IMR-90 (cell line): ENCODE data around the gene FEZ2. TPM values are rescaled to one million over a fixed set of nuclear protein-coding genes. Genes with fewer than 3 reads are reported as not detected.

ENCODE experiments used
- ATAC-seq: fragments of 200-7000 bp; cut with Tn5 transposase; 2 replicates; pipeline ENCODE4 v1.9.1; 2020; ENCODE audit warnings: low read depth, mild to moderate bottlenecking, moderate library complexity
- BruUV-seq: library from RNA; stranded (reverse); fragments of 400-500 nt; replicated peaks from 2 replicates; lab custom pipeline; 2021; lab: Mats Ljungman, UMichigan
- CTCF ChIA-PET: fragments of 300-600 bp; formaldehyde crosslinking; extraction: SDS; loops from one replicate; lab custom pipeline; 2021; ENCODE audit warnings: antibody characterized with exemption; lab: Yijun Ruan, JAX
- POLR2A ChIA-PET: fragments of 300-600 bp; sonication (Branson Sonifier 250); formaldehyde crosslinking; loops from one replicate; lab custom pipeline; 2022; ENCODE audit warnings: antibody characterized with exemption; ENCODE audit not compliant: unreplicated experiment; lab: Charles Lee
- DNase-seq: peaks from one replicate; pipeline ENCODE4 v3.0.0; 2013
- H2AFZ ChIP-seq: replicated peaks from 2 replicates; pipeline ENCODE3; 2013; ENCODE audit warnings: low read length, mild to moderate bottlenecking; ENCODE audit not compliant: poor library complexity
- H2AK5ac ChIP-seq: 2 replicates; pipeline ENCODE4 v1.6.1; 2013; ENCODE audit warnings: low read depth, low read length, inconsistent platforms
- H2AK9ac ChIP-seq: replicated peaks from 2 replicates; pipeline ENCODE3; 2013; ENCODE audit warnings: mild to moderate bottlenecking, low read depth, low read length, moderate library complexity; ENCODE audit not compliant: poor library complexity
- H2BK120ac ChIP-seq: 2 replicates; pipeline ENCODE4 v1.6.1; 2013; ENCODE audit warnings: low read depth, low read length, inconsistent platforms
- H2BK15ac ChIP-seq: 3 replicates; pipeline ENCODE4 v1.6.1; 2013; ENCODE audit warnings: low read depth, low read length, inconsistent platforms
- H2BK20ac ChIP-seq: 2 replicates; pipeline ENCODE4 v1.6.1; 2013; ENCODE audit warnings: low read depth, mild to moderate bottlenecking, inconsistent platforms, low read length, moderate library complexity
- H2BK5ac ChIP-seq: 2 replicates; pipeline ENCODE4 v1.6.1; 2013; ENCODE audit warnings: mild to moderate bottlenecking, low read depth, low read length, inconsistent platforms; ENCODE audit not compliant: poor library complexity, severe bottlenecking
- H3K14ac ChIP-seq: replicated peaks from 2 replicates; pipeline ENCODE4 v1.6.1; 2013; ENCODE audit warnings: low read depth, low read length, inconsistent platforms
- H3K18ac ChIP-seq: 2 replicates; pipeline ENCODE4 v1.6.1; 2013; ENCODE audit warnings: low read depth, low read length, control low read depth
- H3K23ac ChIP-seq: 2 replicates; pipeline ENCODE4 v1.6.1; 2013; ENCODE audit warnings: low read depth, low read length, inconsistent platforms
- H3K27ac ChIP-seq: 2 replicates; pipeline ENCODE4 v1.5.1; 2013; ENCODE audit warnings: mild to moderate bottlenecking, control low read depth, low read length; ENCODE audit not compliant: insufficient read depth
- H3K27me3 ChIP-seq: 2 replicates; pipeline ENCODE4 v1.6.1; 2013; ENCODE audit warnings: low read length; ENCODE audit not compliant: control insufficient read depth, insufficient read depth
- H3K36me3 ChIP-seq: 2 replicates; pipeline ENCODE4 v1.6.1; 2013; ENCODE audit warnings: low read length, mixed read lengths; ENCODE audit not compliant: control insufficient read depth, insufficient read depth
- H3K4ac ChIP-seq: 2 replicates; pipeline ENCODE4 v1.6.1; 2013; ENCODE audit warnings: low read depth, low read length, inconsistent platforms
- H3K4me1 ChIP-seq: 2 replicates; pipeline ENCODE4 v1.6.1; 2013; ENCODE audit warnings: low read length, mixed read lengths; ENCODE audit not compliant: control insufficient read depth, insufficient read depth
- H3K4me2 ChIP-seq: 2 replicates; pipeline ENCODE4 v1.6.1; 2013; ENCODE audit warnings: low read depth, mild to moderate bottlenecking, control low read depth, low read length, moderate library complexity
- H3K4me3 ChIP-seq: 2 replicates; pipeline ENCODE4 v1.5.1; 2013; ENCODE audit warnings: low read depth, mild to moderate bottlenecking, control low read depth, low read length, moderate library complexity; ENCODE audit not compliant: insufficient read depth
- H3K56ac ChIP-seq: 2 replicates; pipeline ENCODE4 v1.6.1; 2013; ENCODE audit warnings: low read length, inconsistent platforms; ENCODE audit not compliant: insufficient read depth; ENCODE audit errors: extremely low read depth
- H3K79me1 ChIP-seq, 2 experiments: 2 replicates each; pipeline ENCODE4 v1.6.1; 2013; ENCODE audit warnings: low read length in 2 of 2, inconsistent platforms in 1 of 2, low read depth in 1 of 2
- H3K9ac ChIP-seq: 2 replicates; pipeline ENCODE4 v1.6.1; 2013; ENCODE audit warnings: low read depth, low read length, control low read depth
- H3K9me1 ChIP-seq: 2 replicates; pipeline ENCODE4 v1.6.1; 2013; ENCODE audit warnings: low read length, inconsistent platforms; ENCODE audit not compliant: insufficient read depth
- H3K9me3 ChIP-seq: 2 replicates; pipeline ENCODE4 v1.6.1; 2013; ENCODE audit warnings: low read length; ENCODE audit not compliant: control insufficient read depth, insufficient read depth
- H4K20me1 ChIP-seq: 2 replicates; pipeline ENCODE4 v1.6.1; 2013; ENCODE audit warnings: low read length, inconsistent platforms; ENCODE audit not compliant: insufficient read depth
- H4K5ac ChIP-seq: 2 replicates; pipeline ENCODE4 v1.6.1; 2013; ENCODE audit warnings: mild to moderate bottlenecking, low read depth, low read length, control low read depth
- H4K8ac ChIP-seq, 2 experiments: 2 replicates each; pipeline ENCODE4 v1.6.1; 2013; ENCODE audit warnings: low read depth in 2 of 2, low read length in 2 of 2, control low read depth in 1 of 2, inconsistent platforms in 1 of 2
- H4K91ac ChIP-seq: 2 replicates; pipeline ENCODE4 v1.6.1; 2013; ENCODE audit warnings: low read depth, low read length, inconsistent platforms; ENCODE audit not compliant: insufficient read depth
- BHLHE40 ChIP-seq: fragments of 150-350 bp; IDR thresholded peaks from 2 replicates; pipeline ENCODE4 v1.6.1; 2016; ENCODE audit warnings: mild to moderate bottlenecking, low read depth, low read length
- CEBPB ChIP-seq: IDR thresholded peaks from 2 replicates; pipeline ENCODE4 v1.6.1; 2012; ENCODE audit warnings: low read depth, low read length, improper control_type of control experiment
- CTCF ChIP-seq: conservative IDR thresholded peaks from 2 replicates; pipeline ENCODE4 v1.5.1; 2012; ENCODE audit warnings: mild to moderate bottlenecking, low read depth, low read length, improper control_type of control experiment
- MAFK ChIP-seq: IDR thresholded peaks from 2 replicates; pipeline ENCODE4 v1.6.1; 2012; ENCODE audit warnings: low read depth, low read length, improper control_type of control experiment
- MAZ ChIP-seq: IDR thresholded peaks from 2 replicates; pipeline ENCODE4 v1.6.1; 2012; ENCODE audit warnings: low read depth, mild to moderate bottlenecking, low read length, improper control_type of control experiment, moderate library complexity, borderline replicate concordance
- MXI1 ChIP-seq: IDR thresholded peaks from 2 replicates; pipeline ENCODE4 v1.6.1; 2012; ENCODE audit warnings: low read depth, mild to moderate bottlenecking, low read length, moderate library complexity, borderline replicate concordance
- NFE2L2 ChIP-seq: fragments of 150-350 bp; IDR thresholded peaks from 2 replicates; pipeline ENCODE4 v1.6.1; 2016; ENCODE audit warnings: low read depth, mild to moderate bottlenecking, low read length
- POLR2A ChIP-seq: IDR thresholded peaks from 2 replicates; pipeline ENCODE4 v1.6.1; 2012; ENCODE audit warnings: mild to moderate bottlenecking, low read depth, low read length
- RAD21 ChIP-seq: IDR thresholded peaks from 2 replicates; pipeline ENCODE4 v1.6.1; 2012; ENCODE audit warnings: low read length, improper control_type of control experiment
- RCOR1 ChIP-seq: IDR thresholded peaks from 2 replicates; pipeline ENCODE4 v1.6.1; 2012; ENCODE audit warnings: mild to moderate bottlenecking, low read length, improper control_type of control experiment; ENCODE audit not compliant: insufficient replicate concordance
- RFX5 ChIP-seq: IDR thresholded peaks from 2 replicates; pipeline ENCODE4 v1.8.0; 2012; ENCODE audit warnings: low read depth, mild to moderate bottlenecking, low read length, moderate library complexity
- SMC3 ChIP-seq: fragments of 150-350 bp; IDR thresholded peaks from 2 replicates; pipeline ENCODE4 v1.6.1; 2016; ENCODE audit warnings: low read depth, mild to moderate bottlenecking, antibody characterized with exemption, low read length, moderate library complexity
- WGBS, 2 experiments: methylation state at CpG; one replicate each; pipeline versions ENCODE4 v1.1.5 to v1.1.7; 2013; ENCODE audit warnings: missing lambda C conversion rate in 2 of 2; ENCODE audit not compliant: insufficient read length in 1 of 2; ENCODE audit errors: extremely low coverage in 2 of 2; 5-methylcytosine and 5-hydroxymethylcytosine counted together
- dilution Hi-C: fragments of 300-500 bp; cut with HindIII; formaldehyde crosslinking; loops from one replicate; pipeline ENCODE4 v1.14.3; 2018; ENCODE audit warnings: low sequenced_read_pairs; ENCODE audit not compliant: unreplicated experiment
- in situ Hi-C: fragments of 300-500 bp; cut with MboI; formaldehyde crosslinking; loops from 3 replicates; pipeline ENCODE4 v1.14.3; 2019; ENCODE audit warnings: low sequenced_read_pairs, inconsistent platforms, mixed read lengths
- intact Hi-C: fragments of 100-400 bp; cut with micrococcal nuclease; formaldehyde crosslinking; loops from 2 replicates; pipeline ENCODE4 v1.10.0; 2022
- polyA plus RNA-seq, 3 experiments: library from polyadenylated mRNA; depleted of rRNA; stranded (reverse); fragments of >200 nt; gene quantifications; 2 replicates each; pipeline ENCODE4 v1.2.3, GENCODE V29; 2012; ENCODE audit warnings: low replicate concordance in 1 of 3
- total RNA-seq: library from RNA; depleted of rRNA; stranded (reverse); fragments of >200 nt; gene quantifications from 2 replicates; pipeline ENCODE4 v1.2.3, GENCODE V29; 2012
- TF ChIP-seq, protein P1 (sequence below): fragments of 150-350 bp; IDR thresholded peaks from 2 replicates; pipeline ENCODE4 v1.6.1; 2016; ENCODE audit warnings: low read depth, mild to moderate bottlenecking, low read length, moderate library complexity, borderline replicate concordance

FEZ2 gene
- total and polyA plus RNA-seq, 2 of the 4 experiments (the other 2 are of a cell fraction): 19.4 to 31.6 TPM

DNA sequence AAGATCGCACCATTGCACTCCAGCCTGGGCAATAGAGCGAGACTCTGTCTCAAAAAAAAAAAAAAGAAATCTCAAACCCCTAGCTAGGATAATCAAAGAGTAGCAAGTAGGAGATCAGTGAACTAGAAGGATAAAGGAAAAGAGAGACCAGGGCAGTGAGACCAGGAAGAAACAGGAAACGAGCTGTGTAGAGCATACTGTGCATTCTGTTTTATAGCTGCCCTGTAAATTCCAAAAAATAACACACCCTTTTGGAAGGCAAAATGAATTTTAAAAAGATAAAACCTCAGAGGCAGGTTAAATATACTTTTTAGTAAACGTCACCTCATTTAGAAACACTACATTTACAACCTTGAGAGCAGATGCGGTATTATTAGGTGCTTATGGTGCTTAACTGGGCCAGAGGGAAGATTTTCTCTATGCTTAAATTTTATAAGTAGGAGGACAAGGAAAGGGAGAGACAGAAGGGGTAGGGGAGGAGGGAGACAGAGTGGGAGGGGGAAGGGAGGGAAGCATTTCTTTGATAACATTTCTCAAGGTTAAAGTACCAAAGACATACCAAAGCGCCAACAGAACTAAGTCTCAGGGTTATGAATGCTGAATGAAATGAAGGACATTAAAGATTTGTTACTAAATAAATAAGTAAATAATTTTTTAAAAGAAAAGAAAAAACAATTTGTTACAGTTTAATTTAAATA lies 30.1 kb downstream of the FEZ2 start (continued):
- no peak for TF ChIP-seq RAD21

DNA sequence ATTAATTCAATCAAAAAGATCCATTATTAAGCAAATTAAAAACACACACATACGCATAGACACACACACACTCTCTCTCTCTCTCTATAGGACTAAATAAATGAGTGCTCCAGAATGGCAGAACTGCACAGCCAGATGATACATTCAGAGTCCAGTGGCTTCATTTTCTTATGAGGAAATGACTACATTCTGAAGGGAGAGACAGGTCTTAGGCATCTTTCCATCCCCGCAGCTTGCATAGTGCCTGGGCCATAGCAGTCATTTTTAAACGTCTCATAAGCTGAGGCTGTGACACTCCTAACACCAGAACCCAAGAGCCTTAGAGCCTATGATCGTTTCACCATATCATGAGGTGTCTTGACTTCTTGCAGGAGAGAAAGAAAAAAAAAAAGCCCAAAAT lies 31.1 kb downstream of the FEZ2 start:
- Histone ChIP-seq H2BK5ac (peak overlapping the region; percentile 17), H3K14ac (no peak overlapping the region), H3K79me1 (peaks cover 28 to 49% of the 10 kb centered on the region in 2 experiments), H2BK20ac (peak overlapping the region; percentile 61; the same call in 1 of the 2 replicates), H3K36me3 (peaks cover 10% of the 10 kb centered on the region), H3K4me2 (no peak overlapping the region), H3K9ac (no peak overlapping the region), H3K27ac (no peak overlapping the region), H2BK120ac (peak overlapping the region; percentile 36; the same call in 1 of the 2 replicates), H2BK15ac (peak overlapping the region; percentile 75; the same call in 2 of the 3 replicates), H4K8ac (peak overlapping the region; percentile 18 to 26; a peak in 2 of 4 replicates), H2AFZ (no peak overlapping the region), H3K27me3 (no peaks in the 10 kb centered on the region), H3K9me3 (no peaks in the 10 kb centered on the region), H3K56ac (no peak overlapping the region), H3K9me1 (peaks cover 13% of the 10 kb centered on the region), H3K4me3 (no peak overlapping the region), H4K20me1 (no peaks in the 10 kb centered on the region), H3K4me1 (peaks cover 17% of the 10 kb centered on the region), H4K91ac (no peak overlapping the region), H3K4ac (peak overlapping the region; percentile 72), H2AK9ac (no peak overlapping the region), H2AK5ac (peak overlapping the region; percentile 71; the same call in 1 of the 2 replicates), H3K18ac (no peak overlapping the region), H4K5ac (no peak overlapping the region; the same call in 1 of the 2 replicates), H3K23ac (no peak overlapping the region)
- no CpG with 5 or more reads among the region's 4 CpGs for WGBS, 2 experiments
- BruUV-seq: no TSS peak
- in situ Hi-C loops (no loop called here), dilution Hi-C loops (no loop called here), intact Hi-C loops (no loop called here)
- ChIA-PET POLR2A (no interaction called here), CTCF (no interaction called here)
- DNase-seq (no peak), ATAC-seq (no peak)
- TF ChIP-seq MAZ (no peak), RCOR1 (no peak), MAFK (no peak), NFE2L2 (no peak), RFX5 (no peak), CEBPB (no peak), CTCF (no peak), BHLHE40 (no peak), SMC3 (no peak), MXI1 (no peak), POLR2A (no peak)
- TF ChIP-seq, protein P1, sequence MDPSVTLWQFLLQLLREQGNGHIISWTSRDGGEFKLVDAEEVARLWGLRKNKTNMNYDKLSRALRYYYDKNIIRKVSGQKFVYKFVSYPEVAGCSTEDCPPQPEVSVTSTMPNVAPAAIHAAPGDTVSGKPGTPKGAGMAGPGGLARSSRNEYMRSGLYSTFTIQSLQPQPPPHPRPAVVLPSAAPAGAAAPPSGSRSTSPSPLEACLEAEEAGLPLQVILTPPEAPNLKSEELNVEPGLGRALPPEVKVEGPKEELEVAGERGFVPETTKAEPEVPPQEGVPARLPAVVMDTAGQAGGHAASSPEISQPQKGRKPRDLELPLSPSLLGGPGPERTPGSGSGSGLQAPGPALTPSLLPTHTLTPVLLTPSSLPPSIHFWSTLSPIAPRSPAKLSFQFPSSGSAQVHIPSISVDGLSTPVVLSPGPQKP: no peak
